HFF-Myc (cell line): ENCODE data around the gene PVR.
A peak's percentile ranks its signal among the peaks of the same experiment; 100 is the strongest.

Experiments
- DNase-seq: peaks from one replicate; pipeline ENCODE4 v3.0.0-alpha.2; 2011; ENCODE audit warnings: low read depth; ENCODE audit errors: extremely low read depth
- H3K4me3 ChIP-seq: replicated peaks from 2 replicates; pipeline ENCODE4 v1.5.1; 2011; ENCODE audit warnings: low read depth, mild to moderate bottlenecking, control low read depth, low read length
- TF ChIP-seq, protein P1 (sequence below): IDR thresholded peaks from 2 replicates; pipeline ENCODE4 v1.5.1; 2012; ENCODE audit warnings: mild to moderate bottlenecking, low read depth, low read length, control low read depth; ENCODE audit errors: missing control alignments

Gene PVR

DNA sequence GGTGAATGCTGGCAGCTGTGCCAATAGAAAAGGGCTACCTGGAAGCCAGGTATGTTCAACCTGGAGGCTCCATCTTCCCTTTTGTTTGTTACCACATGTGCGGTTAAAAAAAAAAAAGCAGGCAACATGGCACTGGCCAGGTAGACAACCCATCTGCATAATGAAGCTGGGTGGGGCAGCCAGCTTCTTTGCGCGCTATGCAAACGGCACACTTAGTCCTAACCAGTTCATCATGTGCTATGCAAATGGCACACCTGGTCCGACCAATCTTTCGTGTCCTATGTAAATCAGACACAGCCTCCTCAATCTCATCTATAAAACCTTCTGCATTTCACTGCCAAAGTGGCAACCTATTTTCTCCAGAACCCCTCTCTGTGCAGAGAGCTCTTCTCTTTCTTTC lies 41.6 kb upstream of the PVR start:
- H3K4me3 ChIP-seq: no peak overlapping the region
- TF ChIP-seq, protein P1, sequence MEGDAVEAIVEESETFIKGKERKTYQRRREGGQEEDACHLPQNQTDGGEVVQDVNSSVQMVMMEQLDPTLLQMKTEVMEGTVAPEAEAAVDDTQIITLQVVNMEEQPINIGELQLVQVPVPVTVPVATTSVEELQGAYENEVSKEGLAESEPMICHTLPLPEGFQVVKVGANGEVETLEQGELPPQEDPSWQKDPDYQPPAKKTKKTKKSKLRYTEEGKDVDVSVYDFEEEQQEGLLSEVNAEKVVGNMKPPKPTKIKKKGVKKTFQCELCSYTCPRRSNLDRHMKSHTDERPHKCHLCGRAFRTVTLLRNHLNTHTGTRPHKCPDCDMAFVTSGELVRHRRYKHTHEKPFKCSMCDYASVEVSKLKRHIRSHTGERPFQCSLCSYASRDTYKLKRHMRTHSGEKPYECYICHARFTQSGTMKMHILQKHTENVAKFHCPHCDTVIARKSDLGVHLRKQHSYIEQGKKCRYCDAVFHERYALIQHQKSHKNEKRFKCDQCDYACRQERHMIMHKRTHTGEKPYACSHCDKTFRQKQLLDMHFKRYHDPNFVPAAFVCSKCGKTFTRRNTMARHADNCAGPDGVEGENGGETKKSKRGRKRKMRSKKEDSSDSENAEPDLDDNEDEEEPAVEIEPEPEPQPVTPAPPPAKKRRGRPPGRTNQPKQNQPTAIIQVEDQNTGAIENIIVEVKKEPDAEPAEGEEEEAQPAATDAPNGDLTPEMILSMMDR: no peak
- no peak for DNase-seq

DNA sequence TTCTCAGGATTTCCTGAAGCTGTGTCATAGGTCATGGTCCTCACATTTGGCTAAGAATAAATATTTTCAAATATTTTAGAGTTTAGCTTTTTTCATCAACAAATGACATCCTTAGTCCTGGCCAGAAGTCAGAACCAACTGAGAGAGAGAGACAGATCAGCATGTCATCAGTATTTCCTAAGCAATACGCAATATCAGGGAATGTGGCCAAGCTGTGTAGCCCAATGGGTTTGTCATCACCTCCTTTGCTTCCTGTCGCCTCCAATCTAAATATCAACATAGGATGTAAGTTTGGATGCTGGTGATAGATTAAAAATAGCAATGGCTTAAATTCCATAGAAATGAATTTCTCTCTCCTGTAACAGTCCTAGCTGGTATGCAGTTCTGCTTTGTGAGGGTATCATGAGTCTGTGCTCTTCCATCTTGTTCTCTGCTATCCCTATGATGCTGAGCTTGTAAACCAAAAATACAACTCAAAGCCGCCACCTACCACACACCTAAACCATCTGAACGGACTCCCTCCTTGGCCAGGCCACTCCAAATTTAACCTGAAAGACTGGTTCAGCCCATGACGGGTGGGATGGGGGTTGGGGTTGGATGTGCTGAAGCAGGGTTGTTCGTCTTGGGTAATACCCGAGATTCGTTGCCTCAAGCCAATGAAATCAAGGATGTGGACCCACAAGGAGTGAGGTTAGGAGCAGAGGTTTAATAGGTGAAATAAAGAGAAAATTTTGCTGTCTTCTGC lies 40.3 kb upstream of the PVR start:
- TF ChIP-seq, protein P1: no peak
- peak; percentile 63 for DNase-seq
- no peak overlapping the region for H3K4me3 ChIP-seq

DNA sequence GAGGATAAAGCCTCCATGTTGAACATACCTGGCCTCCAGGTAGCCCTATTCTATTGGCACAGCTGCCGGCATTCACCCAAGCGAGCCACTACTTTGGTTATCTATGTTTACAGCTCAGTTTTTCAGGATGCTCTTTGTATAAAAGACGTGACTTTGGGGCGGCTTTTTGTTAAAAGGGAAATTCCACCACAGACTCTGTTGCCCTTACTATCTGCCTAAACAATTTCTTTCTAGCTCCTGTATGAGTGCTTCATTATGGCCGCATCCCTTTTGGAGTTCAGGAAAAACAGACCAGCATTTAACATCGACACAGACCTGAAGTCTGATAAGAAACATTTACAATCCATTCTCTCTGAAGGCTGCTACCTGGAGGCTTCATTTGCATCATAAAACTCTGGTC lies 39.5 kb upstream of the PVR start:
- no peak overlapping the region for H3K4me3 ChIP-seq
- TF ChIP-seq, protein P1: no peak
- DNase-seq: no peak

DNA sequence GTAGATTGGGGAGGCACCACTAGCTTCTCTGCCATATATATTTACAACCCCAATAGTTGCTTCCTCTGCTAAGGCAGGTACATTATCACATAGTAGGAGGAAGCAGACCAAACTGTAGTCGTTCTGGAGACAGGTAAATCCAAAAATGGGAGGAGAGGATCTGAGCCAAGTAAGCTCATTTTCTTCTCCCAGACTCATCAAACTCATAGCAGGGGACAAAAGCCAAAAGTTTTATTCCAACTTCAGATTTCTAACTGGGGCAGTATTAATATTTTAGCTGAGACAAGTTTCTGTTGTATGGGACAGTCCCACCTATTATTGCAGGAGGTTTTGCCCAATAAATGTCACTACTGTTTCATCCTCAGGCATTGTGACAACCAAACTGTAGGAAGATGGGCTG lies 38.2 kb upstream of the PVR start:
- DNase-seq: no peak
- TF ChIP-seq, protein P1: no peak
- no peak overlapping the region for H3K4me3 ChIP-seq

DNA sequence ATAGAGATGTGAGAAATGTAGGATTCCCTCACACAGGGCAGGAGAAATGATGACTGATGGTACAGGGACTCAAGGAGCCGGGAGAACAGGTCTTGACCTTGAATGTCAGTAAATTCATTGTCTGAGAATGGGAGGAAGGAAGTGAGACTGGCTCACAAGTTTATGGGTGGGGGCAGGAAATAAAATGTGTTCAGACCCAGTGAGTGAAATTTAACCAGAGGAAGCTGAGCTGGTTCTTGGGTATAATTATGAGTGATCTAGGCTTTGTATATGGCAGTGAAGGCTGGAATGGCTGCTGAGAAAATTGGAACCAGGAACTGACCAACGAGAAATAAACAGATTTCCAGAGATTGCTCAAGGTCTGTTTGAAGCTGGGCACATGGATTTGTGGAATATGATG lies 36.7 kb upstream of the PVR start:
- TF ChIP-seq, protein P1: no peak
- no peak overlapping the region for H3K4me3 ChIP-seq
- DNase-seq: no peak

DNA sequence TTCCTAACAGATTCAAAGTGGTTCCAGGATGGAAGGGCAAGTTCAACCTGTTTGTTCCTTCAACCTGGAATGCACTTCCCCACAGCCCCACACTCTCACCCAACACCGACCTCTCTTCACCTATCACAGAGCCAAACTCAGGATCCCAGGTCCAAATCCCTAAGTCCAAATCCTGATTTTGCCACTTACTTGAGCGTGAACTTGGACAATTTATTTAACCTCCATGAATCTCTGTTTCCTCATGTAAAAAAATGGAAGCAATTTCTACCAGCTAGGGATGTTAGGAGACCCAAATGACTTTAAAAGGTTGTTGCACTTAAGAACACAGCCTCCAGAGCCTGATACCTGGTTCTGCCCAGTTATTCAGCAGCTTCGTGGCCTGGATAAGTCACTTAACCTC lies 35.8 kb upstream of the PVR start:
- DNase-seq: no peak
- H3K4me3 ChIP-seq: no peak overlapping the region
- TF ChIP-seq, protein P1: no peak

DNA sequence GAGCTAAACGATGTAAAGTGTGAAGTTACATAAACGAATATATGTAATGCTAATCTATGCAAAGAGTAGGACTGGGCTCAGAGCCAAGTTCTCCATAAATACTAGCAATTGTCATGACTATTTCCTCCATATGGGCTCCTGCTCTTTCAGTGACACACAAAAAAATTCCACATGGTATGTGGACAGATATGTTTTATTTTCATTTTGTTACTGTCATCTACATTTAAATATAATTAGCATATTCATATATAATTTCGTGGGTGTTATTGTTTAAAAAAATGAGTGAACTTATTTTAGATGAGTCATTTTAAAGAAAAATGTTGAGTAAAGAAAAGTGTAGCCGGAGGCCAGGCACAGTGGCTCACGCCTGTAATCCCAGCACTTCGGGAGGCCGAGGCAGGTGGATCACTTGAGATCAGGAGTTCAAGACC lies 35.3 kb upstream of the PVR start:
- TF ChIP-seq, protein P1: no peak
- H3K4me3 ChIP-seq: no peak overlapping the region
- no peak for DNase-seq
